ENCODE measurements around the gene BBS12. TPM values are rescaled to one million over a fixed set of nuclear protein-coding genes. Genes with fewer than 3 reads are reported as not detected.
A peak's percentile ranks its signal among the peaks of the same experiment; 100 is the strongest.

The BBS12 gene
- total and polyA plus RNA-seq, 12 donors = 1.1 to 13.3 (median 4.7) TPM

DNA sequence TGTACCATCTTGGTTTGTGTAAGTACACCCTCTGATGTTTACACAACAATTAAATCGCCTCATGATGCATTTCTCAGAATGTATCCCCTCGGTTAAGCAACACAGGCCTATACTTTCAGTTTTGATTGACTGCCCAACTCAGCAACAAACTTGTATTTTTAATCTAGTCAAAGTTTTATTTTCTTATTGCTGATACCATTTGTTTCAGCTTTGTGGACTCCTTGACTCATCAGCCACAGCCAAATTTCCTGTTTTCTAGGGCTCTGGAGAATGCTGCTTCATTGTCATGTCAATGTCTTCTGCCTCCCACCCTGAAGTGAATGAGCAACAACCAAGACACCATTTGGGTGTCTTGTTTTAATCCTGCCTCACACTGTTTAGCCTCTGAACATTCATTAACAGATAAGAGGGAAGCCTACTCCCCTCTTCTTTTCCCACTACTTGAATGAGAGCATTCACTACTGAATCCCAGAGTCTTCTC lies 14.0 kb downstream of the BBS12 start:
- Histone ChIP-seq H3K4me3 (no peak overlapping the region), H3K4me1 (peaks cover 0 to 31% (median 0%) of the 10 kb centered on the region in 9 donors), H3K27me3 (peaks cover 0 to 14% (median 4%) of the 10 kb centered on the region in 7 donors), H3K27ac (peak overlapping the region in 1 of 10 donors; percentile 39), H3K36me3 (peaks cover 0 to 24% (median 15%) of the 10 kb centered on the region in 9 donors), H3K9me3 (no peaks in the 10 kb centered on the region)
- no peak for ATAC-seq
- DNase-seq = no peak
- intact Hi-C loops (cut with DNase I) = loop anchor here in 1 of 10 donors (10.0 kb wide), 1 partner anchor 88 kb away; no protein-coding TSS in a partner anchor
- WGBS, 2 donors = 86 to 91% methylated on average over 2 of the region's 2 CpGs
- no peak for TF ChIP-seq CTCF (IDR thresholded peaks at IDR 0.05)

- WGBS, 2 donors = 58 to 97% methylated on average over 1 of the region's 1 CpG
- ATAC-seq (no peak), DNase-seq (no peak)
Measured at GRCh38 chr4:122747068-122747467, 14.6 kb downstream of the BBS12 start.

GRCh38 chr4:122747883-122748282 lies 15.4 kb downstream of the BBS12 start:
- ATAC-seq (no peak), DNase-seq (no peak)
- WGBS, 2 donors = 96 to 98% methylated on average over 1 of the region's 1 CpG
- H3K27me3 ChIP-seq = peaks cover 0 to 14% (median 4%) of the 10 kb centered on the region in 7 donors
- H3K9me3 ChIP-seq = no peaks in the 10 kb centered on the region
- H3K36me3 ChIP-seq = peaks cover 0 to 10% (median 5%) of the 10 kb centered on the region in 9 donors
- H3K27ac ChIP-seq = no peak overlapping the region
- intact Hi-C loops (cut with DNase I) = loop anchor here in 1 of 10 donors (10.0 kb wide), 1 partner anchor 87 kb away; no protein-coding TSS in a partner anchor
- H3K4me3 ChIP-seq = no peak overlapping the region
- peaks cover 0 to 31% (median 0%) of the 10 kb centered on the region in 9 donors for H3K4me1 ChIP-seq
- no peak for TF ChIP-seq CTCF (IDR thresholded peaks at IDR 0.05)

More at GRCh38 chr4:122747068-122747467, 14.6 kb downstream of the BBS12 start:
- intact Hi-C loops (cut with DNase I) = loop anchor here in 1 of 10 donors (10.0 kb wide), 1 partner anchor 88 kb away; no protein-coding TSS in a partner anchor
- Histone ChIP-seq H3K4me3 (no peak overlapping the region), H3K27me3 (peaks cover 0 to 14% (median 4%) of the 10 kb centered on the region in 7 donors), H3K4me1 (peaks cover 0 to 31% (median 0%) of the 10 kb centered on the region in 9 donors), H3K27ac (peak overlapping the region in 1 of 10 donors; percentile 39), H3K36me3 (peaks cover 0 to 18% (median 13%) of the 10 kb centered on the region in 9 donors), H3K9me3 (no peaks in the 10 kb centered on the region)
- no peak for TF ChIP-seq CTCF (IDR thresholded peaks at IDR 0.05)

DNA sequence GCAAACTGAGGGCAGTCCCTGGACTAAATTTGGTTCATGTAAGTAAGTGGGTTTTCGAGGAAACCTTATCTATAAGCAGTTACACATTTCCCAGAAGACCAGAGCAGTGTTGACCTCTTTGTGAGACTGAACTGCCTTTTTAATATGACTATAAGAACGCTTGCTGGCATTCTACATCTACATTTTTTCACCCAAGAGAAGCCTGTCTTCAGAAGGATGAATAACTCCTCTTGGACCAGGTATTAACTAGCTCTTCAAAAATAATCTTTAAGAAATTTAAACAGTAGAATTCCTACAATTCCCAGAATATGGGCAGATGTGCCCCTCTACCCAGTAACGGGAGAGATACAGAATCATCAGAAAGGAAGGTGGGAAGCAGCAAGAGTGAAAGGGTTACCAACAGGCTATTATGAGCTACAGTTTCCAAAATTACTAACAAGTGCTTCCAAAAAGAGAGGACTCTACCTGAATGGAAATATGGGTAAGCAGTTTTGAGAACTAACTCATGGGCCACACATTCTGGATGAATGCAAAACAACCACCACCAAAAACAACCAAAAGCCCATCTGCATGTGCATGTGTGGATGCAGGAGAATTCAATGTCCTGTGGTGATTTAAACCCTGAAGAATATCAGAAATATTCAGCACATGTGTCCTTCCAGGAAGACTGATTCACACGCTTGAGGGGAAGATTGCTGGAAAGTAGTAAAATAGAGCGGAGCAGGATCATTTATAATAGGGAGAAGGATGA lies 17.4 kb downstream of the BBS12 start:
- Histone ChIP-seq H3K36me3 (no peaks in the 10 kb centered on the region), H3K9me3 (no peaks in the 10 kb centered on the region), H3K4me1 (peaks cover 0 to 15% (median 0%) of the 10 kb centered on the region in 9 donors), H3K4me3 (no peak overlapping the region), H3K27ac (no peak overlapping the region), H3K27me3 (peaks cover 0 to 14% (median 4%) of the 10 kb centered on the region in 7 donors)
- no peak for ATAC-seq
- no peak for TF ChIP-seq CTCF (IDR thresholded peaks at IDR 0.05)
- intact Hi-C loops (cut with DNase I) = loop anchor here in 3 of 10 donors (5.0 to 10.0 kb wide), 2 partner anchors 85 to 167 kb away; no protein-coding TSS in a partner anchor
- 73 to 74% methylated on average over 5 of the region's 5 CpGs for WGBS, 2 donors
- DNase-seq = no peak

All from heart right ventricle (tissue), 16 donors.